Measurements from ENCODE around the gene TFAP2C.

TFAP2C gene

DNA sequence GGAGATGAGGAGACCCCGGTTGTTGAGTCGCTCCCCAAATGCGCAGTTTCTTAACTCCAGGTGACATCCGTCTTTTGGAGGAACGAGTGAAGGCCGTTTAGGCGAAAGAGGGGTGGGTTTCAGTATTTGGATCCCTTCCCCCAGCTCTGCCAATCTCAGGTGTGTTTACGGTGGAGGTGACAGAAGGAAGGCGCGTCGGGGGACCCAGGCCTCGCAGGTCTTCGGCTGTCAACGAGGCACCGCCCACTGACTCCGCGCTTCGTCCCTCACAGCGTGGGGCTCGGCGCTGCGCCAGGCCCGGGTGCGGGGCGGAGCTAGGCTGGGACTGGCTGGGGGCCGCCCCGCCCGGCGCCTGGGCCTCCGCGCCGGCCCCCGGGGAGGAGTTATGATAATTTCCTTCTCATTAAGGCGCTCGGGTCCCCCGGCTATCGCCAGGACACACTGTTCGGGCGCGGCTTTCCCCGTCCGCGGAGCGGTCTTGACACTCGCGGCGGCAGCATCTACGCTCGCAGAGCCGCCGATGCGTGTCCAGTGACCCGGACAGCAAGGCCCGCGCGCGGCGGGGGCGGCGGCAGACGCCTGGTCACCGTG, at the start of gene TFAP2C:
Gene TFAP2C (plus strand): TSS at position 434 of the 591 bp plus-strand sequence. CDS start 239 bp downstream, outside the sequence.
- H3K4me2 ChIP-seq (ENCODE audit: insufficient read depth, low read length) = no peak within 1 kb of the TSS
- H3K27me3 ChIP-seq (ENCODE audit: insufficient read depth, low read length, poor library complexity) = peaks cover 7% of the 10 kb centered on the region

DNA sequence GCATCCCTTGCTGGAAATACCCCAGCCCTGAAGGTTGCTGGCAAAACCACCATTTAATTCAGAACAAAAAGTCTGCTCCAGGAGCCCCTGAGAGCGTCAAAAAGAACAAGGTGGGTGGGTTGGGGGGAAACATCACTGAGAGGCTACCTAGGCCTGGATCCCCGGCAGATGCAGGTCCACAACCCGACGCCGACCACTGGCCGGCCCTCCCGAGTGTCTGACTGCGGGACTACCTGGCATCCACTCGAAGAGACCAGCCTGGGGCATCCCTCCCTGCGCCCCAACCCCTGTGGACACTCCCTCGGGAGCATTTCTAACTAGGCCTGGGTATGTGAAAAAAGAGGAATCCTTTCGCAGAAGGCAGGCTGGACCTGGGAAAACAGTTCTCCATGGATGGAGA, 48.9 kb upstream of the TFAP2C start:
- no peaks in the 10 kb centered on the region for H3K4me1 ChIP-seq (ENCODE audit: insufficient read depth, low read length)
- ATAC-seq (ENCODE audit: insufficient read depth, low read depth) = no peak
- H3K9me3 ChIP-seq (ENCODE audit: insufficient read depth, low read length, severe bottlenecking) = no peaks in the 10 kb centered on the region
- no peak overlapping the region for H3K4me3 ChIP-seq (ENCODE audit: low read depth in 1 of 2, low read length in 2 of 2)
- no peak overlapping the region for H2AFZ ChIP-seq (ENCODE audit: low read depth, low read length)
- no peak for TF ChIP-seq EZH2 (IDR thresholded peaks at IDR 0.05; ENCODE audit: borderline replicate concordance, low read depth, low read length, severe bottlenecking)
- TF ChIP-seq, protein P1, sequence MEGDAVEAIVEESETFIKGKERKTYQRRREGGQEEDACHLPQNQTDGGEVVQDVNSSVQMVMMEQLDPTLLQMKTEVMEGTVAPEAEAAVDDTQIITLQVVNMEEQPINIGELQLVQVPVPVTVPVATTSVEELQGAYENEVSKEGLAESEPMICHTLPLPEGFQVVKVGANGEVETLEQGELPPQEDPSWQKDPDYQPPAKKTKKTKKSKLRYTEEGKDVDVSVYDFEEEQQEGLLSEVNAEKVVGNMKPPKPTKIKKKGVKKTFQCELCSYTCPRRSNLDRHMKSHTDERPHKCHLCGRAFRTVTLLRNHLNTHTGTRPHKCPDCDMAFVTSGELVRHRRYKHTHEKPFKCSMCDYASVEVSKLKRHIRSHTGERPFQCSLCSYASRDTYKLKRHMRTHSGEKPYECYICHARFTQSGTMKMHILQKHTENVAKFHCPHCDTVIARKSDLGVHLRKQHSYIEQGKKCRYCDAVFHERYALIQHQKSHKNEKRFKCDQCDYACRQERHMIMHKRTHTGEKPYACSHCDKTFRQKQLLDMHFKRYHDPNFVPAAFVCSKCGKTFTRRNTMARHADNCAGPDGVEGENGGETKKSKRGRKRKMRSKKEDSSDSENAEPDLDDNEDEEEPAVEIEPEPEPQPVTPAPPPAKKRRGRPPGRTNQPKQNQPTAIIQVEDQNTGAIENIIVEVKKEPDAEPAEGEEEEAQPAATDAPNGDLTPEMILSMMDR (IDR thresholded peaks at IDR 0.05; ENCODE audit: borderline replicate concordance, extremely low read depth, low read length, poor library complexity, severe bottlenecking) = no peak
- no peaks in the 10 kb centered on the region for H3K79me2 ChIP-seq (ENCODE audit: insufficient read depth, low read length)
- no peak overlapping the region for H3K9ac ChIP-seq (ENCODE audit: low read depth, low read length)
- H3K27ac ChIP-seq (ENCODE audit: low read length) = no peak overlapping the region
- peaks cover 1% of the 10 kb centered on the region; the same call in 1 of the 2 replicates for H4K20me1 ChIP-seq (ENCODE audit: insufficient read depth, low read length)
- H3K4me2 ChIP-seq (ENCODE audit: insufficient read depth, low read length) = no peak overlapping the region
- DNase-seq = no peak
- H3K27me3 ChIP-seq (ENCODE audit: insufficient read depth, low read length, poor library complexity) = peaks cover 1% of the 10 kb centered on the region
- no peaks in the 10 kb centered on the region for H3K36me3 ChIP-seq (ENCODE audit: insufficient read depth, low read length)

More for the DNA sequence above, at the start of gene TFAP2C:
- Histone ChIP-seq H3K27ac (ENCODE audit: low read length) (no peak within 1 kb of the TSS), H3K9ac (ENCODE audit: low read depth, low read length) (no peak within 1 kb of the TSS), H2AFZ (ENCODE audit: low read depth, low read length) (no peak within 1 kb of the TSS), H3K9me3 (ENCODE audit: insufficient read depth, low read length, severe bottlenecking) (peaks cover 4% of the 10 kb centered on the region), H3K79me2 (ENCODE audit: insufficient read depth, low read length) (no peaks in the 10 kb centered on the region), H3K4me3 (ENCODE audit: low read depth in 1 of 2, low read length in 2 of 2) (no peak within 1 kb of the TSS), H3K4me1 (ENCODE audit: insufficient read depth, low read length) (no peaks in the 10 kb centered on the region), H3K36me3 (ENCODE audit: insufficient read depth, low read length) (no peaks in the 10 kb centered on the region), H4K20me1 (ENCODE audit: insufficient read depth, low read length) (no peaks in the 10 kb centered on the region)
- ATAC-seq (ENCODE audit: insufficient read depth, low read depth) = no peak
- DNase-seq = no peak
- no peak for TF ChIP-seq EZH2 (IDR thresholded peaks at IDR 0.05; ENCODE audit: borderline replicate concordance, low read depth, low read length, severe bottlenecking)
- TF ChIP-seq, protein P1 (IDR thresholded peaks at IDR 0.05; ENCODE audit: borderline replicate concordance, extremely low read depth, low read length, poor library complexity, severe bottlenecking) = no peak

- ATAC-seq (ENCODE audit: insufficient read depth, low read depth) = no peak
These were observed 47.4 kb upstream of the TFAP2C start for GRCh38 chr20:56581701-56582100.

More at GRCh38 chr20:56581701-56582100, 47.4 kb upstream of the TFAP2C start:
- no peaks in the 10 kb centered on the region for H3K4me1 ChIP-seq (ENCODE audit: insufficient read depth, low read length)
- H3K4me3 ChIP-seq (ENCODE audit: low read depth in 1 of 2, low read length in 2 of 2) = no peak overlapping the region
- no peak overlapping the region for H3K4me2 ChIP-seq (ENCODE audit: insufficient read depth, low read length)
- H3K79me2 ChIP-seq (ENCODE audit: insufficient read depth, low read length) = no peaks in the 10 kb centered on the region
- H3K27me3 ChIP-seq (ENCODE audit: insufficient read depth, low read length, poor library complexity) = no peaks in the 10 kb centered on the region
- TF ChIP-seq EZH2 (IDR thresholded peaks at IDR 0.05; ENCODE audit: borderline replicate concordance, low read depth, low read length, severe bottlenecking) = no peak
- TF ChIP-seq, protein P1 (IDR thresholded peaks at IDR 0.05; ENCODE audit: borderline replicate concordance, extremely low read depth, low read length, poor library complexity, severe bottlenecking) = no peak
- no peak overlapping the region for H3K27ac ChIP-seq (ENCODE audit: low read length)
- no peaks in the 10 kb centered on the region; the same call in 1 of the 2 replicates for H4K20me1 ChIP-seq (ENCODE audit: insufficient read depth, low read length)
- no peak overlapping the region for H3K9ac ChIP-seq (ENCODE audit: low read depth, low read length)
- no peak for DNase-seq
- H3K9me3 ChIP-seq (ENCODE audit: insufficient read depth, low read length, severe bottlenecking) = no peaks in the 10 kb centered on the region
- no peaks in the 10 kb centered on the region for H3K36me3 ChIP-seq (ENCODE audit: insufficient read depth, low read length)
- H2AFZ ChIP-seq (ENCODE audit: low read depth, low read length) = no peak overlapping the region

Data from DND-41 (cell line).